ENCODE data around the gene GATD1.

- TF ChIP-seq ZNF274 (IDR thresholded peaks at IDR 0.05; ENCODE audit: low read depth, low read length) (no peak), SUZ12 (IDR thresholded peaks at IDR 0.05; ENCODE audit: extremely low read depth, insufficient read depth, insufficient read length) (no peak)
These were observed 15.2 kb upstream of the GATD1 start for GRCh38 chr11:792535-792821.

Measured in NT2/D1 (cell line).